Stromal cell of bone marrow (primary cell): Measurements from ENCODE around the gene PRR23A.

Experiments used
- DNase-seq: peaks from one replicate; pipeline ENCODE4 v3.0.0-alpha.2; 2012; ENCODE audit warnings: low read depth

PRR23A gene

GRCh38 chr3:138972941-138973340 is 33.1 kb downstream of the PRR23A start:
- no peak for DNase-seq

DNA sequence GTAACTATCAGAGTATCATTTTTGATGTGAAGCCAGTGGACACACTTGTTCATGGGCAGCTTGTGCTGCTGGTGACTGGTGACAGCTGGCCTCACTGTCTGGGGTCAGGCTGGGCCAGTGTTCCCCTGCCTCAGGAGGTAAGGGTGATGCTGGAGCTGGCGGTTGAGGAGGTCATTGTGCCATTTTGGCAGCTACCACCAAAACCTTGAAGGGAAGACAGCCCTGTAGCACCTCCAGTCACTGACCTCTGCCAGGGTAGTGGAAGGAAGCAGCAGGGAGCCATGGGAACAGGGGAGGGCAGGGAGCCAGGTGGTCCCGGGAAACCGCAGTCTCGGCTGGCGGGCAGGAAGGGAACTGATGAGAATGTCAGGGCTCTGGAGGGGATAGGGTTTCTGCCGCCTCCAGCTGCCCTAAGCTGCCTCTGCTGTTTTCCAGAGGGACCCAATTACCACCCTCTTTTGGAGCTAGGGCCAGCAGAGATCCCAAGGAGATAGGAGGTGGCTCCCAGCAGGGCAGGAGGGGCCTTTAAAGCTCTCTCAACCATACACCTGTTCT is 34.2 kb downstream of the PRR23A start:
- DNase-seq, result no peak

- no peak for DNase-seq
These were observed 41.1 kb downstream of the PRR23A start for GRCh38 chr3:138964923-138965322.

- DNase-seq, result no peak
These were observed 41.8 kb downstream of the PRR23A start for GRCh38 chr3:138964264-138964663.

- DNase-seq, result no peak
These were observed 43.1 kb downstream of the PRR23A start for GRCh38 chr3:138962854-138963560.

DNA sequence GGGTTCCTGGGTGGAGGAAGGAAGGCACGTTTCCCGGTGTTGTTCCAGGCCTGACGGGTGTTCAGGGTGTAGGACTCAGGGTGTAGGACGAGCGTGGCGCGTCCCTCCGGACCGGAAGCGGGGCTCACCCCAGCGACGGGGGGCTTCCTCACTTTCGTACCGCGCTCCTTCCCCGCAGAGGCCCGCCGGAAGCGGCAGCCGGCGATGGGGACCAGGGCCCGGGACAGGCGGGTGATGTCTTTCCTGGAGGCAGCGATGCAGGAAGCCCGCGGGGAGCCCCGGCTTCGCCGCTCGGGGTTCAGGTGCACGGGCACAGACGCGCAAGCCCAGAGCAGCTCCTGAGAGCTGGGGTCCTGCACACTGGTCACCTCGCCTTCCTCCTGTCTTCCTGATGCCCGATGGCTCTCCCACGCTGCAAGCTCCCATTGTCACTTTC is 45.6 kb downstream of the PRR23A start:
- no peak for DNase-seq
